Cerebellar nuclear complex (tissue), 1 donor: Measurements from ENCODE around the gene PPM1G.

Experiments used
- DNase-seq, 2 experiments: peaks; one replicate each; lab custom pipeline; 2025; lab: John Stamatoyannopoulos, UW

The PPM1G gene

GRCh38 chr2:27412419-27413152 is 3.2 kb upstream of the PPM1G start:
- DNase-seq: no peak

- DNase-seq: no peak
Measured at GRCh38 chr2:27408601-27409320, 630 bp downstream of the PPM1G start.

DNA sequence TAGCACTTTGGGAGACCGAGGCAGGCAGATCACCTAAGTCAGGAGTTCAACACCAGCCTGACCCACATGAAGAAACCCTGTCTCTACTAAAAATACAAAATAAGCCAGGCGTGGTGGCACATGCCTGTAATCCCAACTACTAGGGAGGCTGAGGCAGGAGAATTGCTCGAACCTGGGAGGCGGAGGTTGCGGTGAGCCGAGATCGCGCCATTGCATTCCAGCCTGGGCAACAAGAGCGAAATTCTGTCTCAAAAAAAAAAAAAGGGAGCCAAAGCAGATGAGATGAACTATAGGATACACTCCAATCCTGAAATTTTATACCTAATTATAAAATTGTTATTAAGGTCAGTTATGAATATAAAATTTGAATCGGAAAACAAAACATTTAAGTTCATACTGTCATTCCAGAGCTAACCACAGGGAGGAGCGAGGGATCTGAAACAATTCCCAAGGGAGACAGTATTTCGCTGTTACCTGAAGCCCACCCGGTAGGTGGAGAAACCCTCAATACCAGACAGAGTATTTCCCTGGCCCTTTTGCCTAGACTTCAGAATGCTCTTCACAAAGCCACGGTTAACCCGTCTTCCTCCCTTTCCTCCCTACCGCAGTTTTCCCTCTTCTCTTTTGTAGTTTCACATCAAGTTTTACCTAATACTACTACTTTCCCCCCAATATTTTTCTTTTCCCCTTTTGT is 1.4 kb downstream of the PPM1G start:
- DNase-seq: no peak

DNA sequence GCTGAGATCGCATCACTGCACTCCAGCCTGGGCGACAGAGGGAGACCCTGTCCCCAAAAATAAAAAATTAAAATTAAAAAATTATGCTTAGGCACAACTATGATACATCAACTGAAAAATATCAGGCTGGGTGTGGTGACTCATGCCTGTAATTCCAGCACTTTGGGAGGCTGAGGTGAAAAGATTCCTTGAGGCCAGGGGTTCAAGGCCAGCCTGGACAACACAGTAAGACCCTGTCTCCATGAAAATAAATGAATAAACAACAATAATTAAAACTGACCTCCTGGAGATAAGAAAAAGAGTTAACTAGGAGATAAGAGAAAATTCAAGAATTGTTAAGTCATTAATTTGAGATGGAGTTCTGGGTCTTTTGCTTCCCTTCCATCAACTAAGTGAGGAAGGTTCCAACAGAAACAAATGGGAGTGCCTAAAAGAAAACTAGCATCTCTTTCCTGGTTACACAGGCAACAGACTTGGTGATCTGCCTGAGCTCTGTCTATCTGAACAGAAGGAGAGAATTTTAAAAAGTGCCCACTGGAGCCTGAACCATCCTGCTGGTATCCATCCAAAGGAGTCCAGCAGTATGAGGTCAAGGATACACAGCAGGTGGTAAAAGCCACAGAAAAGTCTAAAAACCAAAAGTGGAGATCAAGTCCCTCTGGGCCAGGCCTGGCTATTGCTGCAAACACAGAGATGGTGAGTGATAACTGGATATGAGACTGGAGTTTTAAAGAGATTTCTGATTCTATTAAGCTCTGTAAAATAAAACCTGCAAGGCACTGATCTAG is 8.8 kb downstream of the PPM1G start:
- no peak for DNase-seq

DNA sequence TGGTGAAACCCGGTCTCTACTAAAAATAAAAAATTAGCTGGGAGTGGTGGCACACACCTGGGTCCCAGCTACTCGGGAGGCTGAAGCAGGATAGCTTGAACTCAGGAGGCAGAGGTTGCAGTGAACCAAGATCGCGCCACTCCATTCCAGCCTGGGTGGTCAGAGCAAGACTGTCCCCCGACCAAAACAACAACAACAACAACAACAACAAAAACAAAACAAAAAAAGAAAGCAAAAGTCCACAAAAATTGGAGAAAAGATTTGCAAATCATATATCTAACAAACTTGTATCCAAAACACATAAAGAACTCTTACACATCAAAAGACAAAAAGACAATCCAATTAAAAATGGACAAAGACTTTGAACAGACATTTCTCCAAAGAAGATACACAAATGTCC is 10.4 kb downstream of the PPM1G start:
- DNase-seq: no peak

- no peak for DNase-seq
Measured at GRCh38 chr2:27393225-27393624, 16.2 kb downstream of the PPM1G start.

DNA sequence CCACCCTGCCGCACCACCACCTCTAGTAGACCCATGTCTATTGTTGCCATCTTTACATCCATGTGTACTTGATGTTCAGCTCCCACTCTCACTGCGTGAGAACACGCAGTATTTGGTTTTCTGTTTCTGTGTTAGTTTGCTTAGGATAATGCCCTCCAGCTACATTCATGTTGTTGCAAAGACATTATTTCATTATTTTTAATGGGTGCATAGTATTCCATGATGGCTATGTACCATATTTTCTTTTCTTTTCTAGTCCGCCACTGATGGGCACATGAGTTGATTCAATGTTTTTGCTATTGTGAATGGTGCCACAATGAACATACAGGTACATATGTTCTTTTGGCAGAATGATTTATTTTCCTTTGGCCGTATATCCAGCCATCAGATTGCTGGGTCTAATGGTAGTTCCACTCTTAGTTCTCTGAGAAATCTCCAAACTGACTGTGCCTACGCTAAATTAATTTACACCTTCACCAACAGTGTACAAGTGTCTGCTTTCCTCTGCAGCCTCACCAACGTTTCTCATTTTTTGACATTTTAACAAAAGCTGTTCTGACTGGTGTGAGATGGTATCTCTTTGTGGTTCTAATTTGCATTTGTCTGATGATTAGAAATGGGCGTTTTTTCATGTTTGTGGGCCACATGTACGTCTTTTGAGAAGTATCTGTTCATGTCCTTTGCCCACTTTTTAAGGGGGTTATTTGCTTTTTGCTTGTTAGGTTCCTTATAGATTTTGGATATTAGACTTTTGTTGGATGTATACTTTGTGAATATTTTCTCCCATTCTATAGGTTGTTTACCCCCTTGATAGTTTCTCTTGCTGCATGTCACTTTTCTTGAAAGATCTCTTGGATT is 18.3 kb downstream of the PPM1G start:
- no peak for DNase-seq

DNA sequence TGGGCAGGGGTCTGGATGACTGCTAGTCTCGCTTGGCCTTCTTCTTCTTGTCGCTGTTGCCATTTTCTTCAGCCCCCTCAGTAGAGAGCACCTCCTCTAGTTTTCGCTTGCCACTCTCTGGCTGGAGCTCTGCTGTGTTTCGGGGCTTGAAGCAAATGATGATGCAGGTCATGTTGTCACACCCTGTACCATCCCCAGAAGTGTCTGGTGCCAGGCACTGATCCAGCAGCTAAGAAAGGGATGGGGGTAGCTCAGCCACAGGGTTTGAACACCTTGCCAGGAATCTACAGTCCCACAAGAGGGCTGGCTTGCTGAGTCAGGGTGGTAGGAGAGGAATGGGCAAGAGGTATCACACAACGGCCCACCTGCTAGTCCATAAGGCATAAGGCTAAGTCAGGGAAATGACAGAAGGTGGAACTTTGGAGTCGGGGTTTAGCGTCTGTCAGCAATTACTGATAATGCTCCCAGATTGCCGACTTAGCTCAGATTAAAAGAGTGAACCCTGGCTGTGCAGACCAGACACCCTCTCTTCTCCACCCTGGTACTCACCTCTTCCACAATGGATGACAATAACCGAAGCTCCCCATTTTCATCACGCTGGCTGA is 27.7 kb downstream of the PPM1G start:
- DNase-seq: no peak

GRCh38 chr2:27380626-27381545 is 28.5 kb downstream of the PPM1G start, which contains the start of gene ZNF513:
Gene ZNF513, minus strand, starts transcription at chr2:27380734. Its CDS starts 208 bp downstream, at chr2:27380526.
- DNase-seq: peak; percentile 43 to 87

DNA sequence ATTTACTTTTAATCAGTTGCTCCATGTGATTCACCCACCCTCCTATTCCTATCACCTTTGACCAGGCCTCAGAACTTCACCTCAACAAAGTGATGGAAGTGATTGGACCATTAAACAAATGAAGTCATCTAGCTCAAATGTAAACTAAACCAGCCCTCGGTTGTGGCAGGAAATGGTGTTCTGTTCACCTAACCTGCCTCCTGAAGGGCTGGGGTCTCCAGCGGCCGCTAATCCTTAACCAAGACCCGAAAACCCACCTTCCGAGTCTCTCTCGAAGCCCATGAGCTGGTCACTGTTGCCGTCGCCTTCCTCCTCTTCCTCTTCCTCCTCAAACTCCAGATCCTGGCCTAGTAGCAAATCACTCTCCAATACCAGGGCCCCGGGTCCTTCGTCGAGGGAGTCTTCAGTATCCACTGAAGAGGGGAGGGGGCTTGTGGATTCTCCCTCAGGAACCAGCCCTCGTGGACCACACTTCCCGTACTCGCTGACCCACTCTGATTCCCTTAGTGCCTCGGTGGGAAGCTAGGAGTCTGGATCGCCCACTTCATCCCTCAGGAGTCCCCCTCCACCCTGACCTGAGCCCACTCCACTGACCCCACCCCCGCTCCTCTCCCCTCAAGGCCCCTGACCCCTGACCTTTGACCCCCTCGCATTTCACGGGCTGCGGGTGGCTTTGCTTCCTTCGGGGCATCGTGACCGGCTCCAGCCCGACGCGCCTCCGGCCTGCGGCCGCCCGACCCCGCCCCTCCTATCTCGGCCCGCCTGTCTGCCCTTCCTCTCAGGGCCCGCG is 29.4 kb downstream of the PPM1G start:
- DNase-seq: no peak

DNA sequence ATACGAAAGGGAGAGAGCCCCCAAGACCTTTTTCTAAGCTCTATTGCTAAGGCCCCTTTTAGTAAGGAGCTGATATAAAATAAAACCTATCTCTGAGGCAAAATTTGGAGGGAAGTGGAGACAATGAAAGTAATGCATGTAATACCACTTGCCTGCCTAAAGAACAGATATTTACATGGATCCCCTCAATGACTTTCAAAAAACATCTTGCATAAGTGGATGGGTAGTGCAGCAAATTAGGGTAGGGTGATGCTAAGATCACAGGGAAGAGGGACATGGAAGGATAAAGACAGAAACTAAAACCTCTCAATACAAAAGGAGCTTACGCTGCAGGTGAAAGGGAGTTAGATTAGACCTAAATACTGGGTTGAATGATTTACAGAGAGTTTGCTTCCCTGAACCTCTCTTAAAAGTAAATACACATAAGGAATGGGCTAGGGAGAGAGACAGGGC is 30.0 kb downstream of the PPM1G start:
- no peak for DNase-seq

- DNase-seq: no peak
Measured at GRCh38 chr2:27378809-27379290, 30.5 kb downstream of the PPM1G start.

DNA sequence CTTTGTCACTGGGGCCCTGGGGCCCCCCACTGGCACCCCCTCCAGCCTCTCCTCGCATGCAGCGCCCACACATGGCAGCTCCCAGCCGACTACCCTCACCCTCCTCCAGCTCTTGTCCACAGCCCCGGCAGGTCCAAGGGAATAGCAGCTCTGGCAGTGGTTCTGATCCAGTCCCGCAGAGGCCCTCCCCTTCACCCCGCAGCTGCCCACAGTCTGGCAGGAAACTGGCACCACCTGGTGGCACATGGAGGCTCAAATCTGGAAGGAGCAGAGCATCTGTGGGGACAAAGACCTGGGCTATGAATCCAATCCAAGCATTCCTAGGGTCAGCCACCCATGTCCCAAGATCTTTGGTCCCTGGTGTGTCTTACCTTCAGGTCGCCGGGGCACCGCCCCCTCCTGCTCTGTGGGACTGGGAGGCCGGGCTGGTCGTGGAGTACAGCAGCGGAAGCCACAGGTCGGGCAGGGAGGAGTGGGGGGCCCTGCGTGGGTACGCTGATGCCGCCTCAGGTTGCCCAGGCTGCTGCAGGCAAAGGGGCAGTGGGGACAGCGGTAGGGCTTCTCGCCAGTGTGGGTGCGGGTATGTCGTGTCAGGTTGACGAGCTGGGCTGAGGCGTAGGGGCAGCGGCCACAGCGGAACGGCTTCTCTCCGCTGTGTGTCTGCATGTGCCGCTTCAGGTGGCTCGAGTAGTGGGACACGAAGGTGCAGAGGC is 31.1 kb downstream of the PPM1G start:
- no peak for DNase-seq

DNA sequence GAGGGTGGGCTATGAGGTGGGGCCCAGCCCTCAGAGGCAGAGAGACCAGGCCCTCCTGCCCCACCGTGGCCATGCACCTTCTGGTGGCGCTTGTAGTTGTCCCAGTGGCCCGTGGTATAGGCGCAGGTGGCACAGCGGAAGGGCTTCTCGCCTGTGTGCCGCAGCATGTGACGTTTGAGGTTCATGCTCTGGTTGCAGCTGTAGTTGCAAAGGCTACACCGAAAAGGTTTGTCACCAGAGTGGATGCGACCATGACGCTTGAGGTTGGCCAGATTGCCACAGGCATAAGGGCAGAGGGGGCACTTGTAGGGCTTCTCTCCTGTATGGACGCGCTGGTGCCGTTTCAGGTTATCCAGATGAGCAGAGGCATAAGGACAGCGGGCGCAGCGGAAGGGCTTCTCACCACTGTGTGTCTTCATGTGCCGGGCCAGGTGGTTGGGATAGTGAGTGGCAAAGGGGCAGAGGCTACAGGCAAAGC is 31.7 kb downstream of the PPM1G start:
- no peak for DNase-seq

- DNase-seq: no peak
Measured at GRCh38 chr2:27376866-27377617, 32.3 kb downstream of the PPM1G start.

- no peak for DNase-seq
Measured at GRCh38 chr2:27376151-27376865, 33.1 kb downstream of the PPM1G start.
